Islet precursor cell (in vitro differentiated cells): ENCODE measurements around the gene PAMR1.
"Not testable (repeated sequence)": the region's sequence is repeated elsewhere in the genome, so short reads cannot be mapped to it uniquely, and the experiment has no call there.

Source experiments
- DNase-seq: peaks from one replicate; pipeline ENCODE4 v3.0.0-alpha.2; 2018

Gene PAMR1

GRCh38 chr11:35525501-35526175 lies at the start of gene PAMR1:
PAMR1 (minus strand) TSS chr11:35525616; CDS start chr11:35525585, 31 bp downstream.
- peak; percentile 83 for DNase-seq

GRCh38 chr11:35571696-35572095 lies 46.3 kb upstream of the PAMR1 start:
- DNase-seq = no peak

- peak; percentile 91 for DNase-seq
These were observed 42.5 kb upstream of the PAMR1 start for GRCh38 chr11:35567737-35568465.

- DNase-seq = no peak
These were observed 41.5 kb upstream of the PAMR1 start for GRCh38 chr11:35566885-35567284.

- no peak for DNase-seq
These were observed 40.8 kb upstream of the PAMR1 start for GRCh38 chr11:35566181-35566580.

GRCh38 chr11:35564245-35564595 lies 38.8 kb upstream of the PAMR1 start:
- no peak for DNase-seq

- DNase-seq = no peak
These were observed 38.2 kb upstream of the PAMR1 start for GRCh38 chr11:35563484-35564244.

GRCh38 chr11:35559949-35560348 lies 34.5 kb upstream of the PAMR1 start:
- DNase-seq = peak; percentile 71

- DNase-seq = no peak
These were observed 33.1 kb upstream of the PAMR1 start for GRCh38 chr11:35558513-35558912.

- DNase-seq = no peak
These were observed 30.1 kb upstream of the PAMR1 start for GRCh38 chr11:35555488-35555887.

- DNase-seq = no peak
These were observed 29.3 kb upstream of the PAMR1 start for GRCh38 chr11:35554491-35555437.

GRCh38 chr11:35553831-35554230 lies 28.4 kb upstream of the PAMR1 start:
- DNase-seq = peak; percentile 63

GRCh38 chr11:35553021-35553420 lies 27.6 kb upstream of the PAMR1 start:
- no peak for DNase-seq

- DNase-seq = no peak
These were observed 27.2 kb upstream of the PAMR1 start for GRCh38 chr11:35552616-35553015.

- no peak for DNase-seq
These were observed 25.1 kb upstream of the PAMR1 start for GRCh38 chr11:35550374-35551036.

GRCh38 chr11:35549787-35550186 lies 24.4 kb upstream of the PAMR1 start:
- DNase-seq = peak; percentile 94

- DNase-seq = no peak
These were observed 23.6 kb upstream of the PAMR1 start for GRCh38 chr11:35548925-35549561.

GRCh38 chr11:35547995-35548394 lies 22.6 kb upstream of the PAMR1 start:
- DNase-seq = not testable (repeated sequence)

GRCh38 chr11:35546317-35546716 lies 20.9 kb upstream of the PAMR1 start:
- DNase-seq = no peak

GRCh38 chr11:35545391-35546003 lies 20.1 kb upstream of the PAMR1 start:
- DNase-seq = no peak

- DNase-seq = no peak
These were observed 18.1 kb upstream of the PAMR1 start for GRCh38 chr11:35543481-35543880.
